Uterus (tissue), 4 donors: ENCODE measurements around the gene LRBA. TPM values are rescaled to one million over a fixed set of nuclear protein-coding genes. Genes with fewer than 3 reads are reported as not detected.

Experiments
- DNase-seq, 2 donors: peaks; one replicate each; pipeline ENCODE4 v3.0.0-alpha.2; 2019 to 2020
- H3K27ac ChIP-seq, 2 donors: fragments of 200-600 bp; sonication (generic); 1 replicate in 1 of 2; 2 replicates in 1 of 2; pipeline ENCODE4 v1.5.1; 2016 to 2018
- H3K27me3 ChIP-seq, 2 donors: fragments of 200-600 bp; sonication (generic); one replicate each; pipeline ENCODE4 v1.5.1; 2018 to 2019; ENCODE audit warnings: control low read depth in 1 of 2
- H3K36me3 ChIP-seq, 2 donors: fragments of 200-600 bp; sonication (generic); one replicate each; pipeline ENCODE4 v1.5.1; 2019; ENCODE audit warnings: control low read depth in 1 of 2
- H3K4me1 ChIP-seq, 2 donors: fragments of 200-600 bp; sonication (generic); one replicate each; pipeline ENCODE4 v1.5.1; 2018 to 2019; ENCODE audit warnings: control low read depth in 1 of 2
- H3K4me3 ChIP-seq, 2 donors: fragments of 200-600 bp; sonication (generic); 1 replicate in 1 of 2; 2 replicates in 1 of 2; pipeline ENCODE4 v1.5.1; 2018 to 2019; ENCODE audit warnings: mild to moderate bottlenecking in 1 of 2
- H3K9me3 ChIP-seq, 2 donors: fragments of 200-600 bp; sonication (generic); one replicate each; pipeline ENCODE4 v1.5.1; 2019; ENCODE audit warnings: control low read depth in 1 of 2
- POLR2A ChIP-seq, 2 donors: fragments of 450-650 bp; IDR thresholded peaks; one replicate each; pipeline ENCODE4 v1.6.1; 2016; ENCODE audit warnings: antibody characterized with exemption in 2 of 2, mild to moderate bottlenecking in 1 of 2, moderate library complexity in 1 of 2
- intact Hi-C: fragments of 100-400 bp; cut with DNase I; formaldehyde crosslinking; loops from one replicate; pipeline ENCODE4 v1.15.1; 2023; ENCODE audit warnings: low total_unique reads
- total RNA-seq, 4 donors: library from RNA; depleted of rRNA in 3 of 4; stranded (reverse); fragments of >200 nt in 3 of 4; gene quantifications; one replicate each; pipeline versions ENCODE4 v1.1.0 to v1.2.4, GENCODE V29; 2014 to 2023
- TF ChIP-seq, protein P1 (sequence below), 4 experiments: fragments of 200-600 bp in 2 of 4; fragments of 450-650 bp in 2 of 4; sonication (generic) in 2 of 4; IDR thresholded peaks; one replicate each; pipeline ENCODE4 v1.5.1; 2016 to 2019; ENCODE audit warnings: antibody characterized with exemption in 4 of 4, mild to moderate bottlenecking in 2 of 4, moderate library complexity in 1 of 4
- donor health status: DM: yes; HTN: yes; CAD: no.

LRBA gene
- total RNA-seq, 4 donors from 2014 or later, result 32.0 to 126 (median 41.7) TPM

DNA sequence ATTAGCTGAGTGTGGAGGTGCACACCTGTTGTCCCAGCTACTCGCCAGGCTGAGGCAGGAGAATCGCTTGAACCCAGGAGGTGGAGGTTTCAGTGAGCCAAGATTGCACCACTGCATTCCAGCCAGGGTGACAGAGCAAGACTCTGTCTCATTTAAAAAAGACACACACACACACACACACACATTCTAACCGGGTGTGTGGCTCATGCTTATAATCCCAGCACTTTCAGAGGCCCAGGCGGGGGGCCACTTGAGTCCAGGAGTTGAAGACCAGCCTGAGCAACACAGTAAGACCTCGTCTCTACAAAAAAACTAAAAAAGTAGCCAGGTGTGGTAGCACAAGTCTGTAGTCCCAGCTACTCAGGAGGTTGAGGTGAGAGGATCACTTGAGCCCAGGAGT, 152.3 kb downstream of the LRBA start:
- DNase-seq, result no peak
- intact Hi-C loops, result loop anchor here (10.0 kb wide), 1 partner anchor 878 kb away; no protein-coding TSS in a partner anchor
- Histone ChIP-seq H3K36me3 (no peaks in the 10 kb centered on the region), H3K9me3 (no peaks in the 10 kb centered on the region), H3K4me3 (no peak overlapping the region), H3K4me1 (no peaks in the 10 kb centered on the region), H3K27ac (no peak overlapping the region), H3K27me3 (no peaks in the 10 kb centered on the region)
- TF ChIP-seq POLR2A (IDR thresholded peaks at IDR 0.05), result no peak
- TF ChIP-seq, protein P1, sequence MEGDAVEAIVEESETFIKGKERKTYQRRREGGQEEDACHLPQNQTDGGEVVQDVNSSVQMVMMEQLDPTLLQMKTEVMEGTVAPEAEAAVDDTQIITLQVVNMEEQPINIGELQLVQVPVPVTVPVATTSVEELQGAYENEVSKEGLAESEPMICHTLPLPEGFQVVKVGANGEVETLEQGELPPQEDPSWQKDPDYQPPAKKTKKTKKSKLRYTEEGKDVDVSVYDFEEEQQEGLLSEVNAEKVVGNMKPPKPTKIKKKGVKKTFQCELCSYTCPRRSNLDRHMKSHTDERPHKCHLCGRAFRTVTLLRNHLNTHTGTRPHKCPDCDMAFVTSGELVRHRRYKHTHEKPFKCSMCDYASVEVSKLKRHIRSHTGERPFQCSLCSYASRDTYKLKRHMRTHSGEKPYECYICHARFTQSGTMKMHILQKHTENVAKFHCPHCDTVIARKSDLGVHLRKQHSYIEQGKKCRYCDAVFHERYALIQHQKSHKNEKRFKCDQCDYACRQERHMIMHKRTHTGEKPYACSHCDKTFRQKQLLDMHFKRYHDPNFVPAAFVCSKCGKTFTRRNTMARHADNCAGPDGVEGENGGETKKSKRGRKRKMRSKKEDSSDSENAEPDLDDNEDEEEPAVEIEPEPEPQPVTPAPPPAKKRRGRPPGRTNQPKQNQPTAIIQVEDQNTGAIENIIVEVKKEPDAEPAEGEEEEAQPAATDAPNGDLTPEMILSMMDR (IDR thresholded peaks at IDR 0.05), result no peak

DNA sequence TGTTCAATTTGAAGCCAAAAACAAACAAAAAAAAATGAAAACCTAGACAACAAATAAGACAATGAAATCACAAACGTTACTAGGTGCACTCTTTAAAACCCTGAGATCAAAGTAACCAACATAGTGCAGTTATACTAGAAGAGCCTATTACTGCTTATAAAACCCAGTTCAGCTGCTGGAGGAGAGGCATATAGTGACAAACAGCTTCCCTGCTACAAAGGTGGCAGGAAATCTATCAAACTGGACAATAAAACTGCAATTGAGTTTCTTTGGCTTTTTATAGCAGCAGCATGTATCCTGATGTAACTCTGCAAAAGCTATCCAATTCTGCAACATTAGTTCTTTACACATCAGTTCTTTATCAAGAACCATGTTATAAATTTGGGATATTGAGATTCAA, 155.6 kb downstream of the LRBA start:
- no peak overlapping the region for H3K27ac ChIP-seq
- H3K4me1 ChIP-seq, result no peaks in the 10 kb centered on the region
- H3K27me3 ChIP-seq, result no peaks in the 10 kb centered on the region
- intact Hi-C loops, result no loop called here
- no peaks in the 10 kb centered on the region for H3K36me3 ChIP-seq
- TF ChIP-seq, protein P1 (IDR thresholded peaks at IDR 0.05), result no peak
- H3K4me3 ChIP-seq, result no peak overlapping the region
- DNase-seq, result no peak
- no peaks in the 10 kb centered on the region for H3K9me3 ChIP-seq

DNA sequence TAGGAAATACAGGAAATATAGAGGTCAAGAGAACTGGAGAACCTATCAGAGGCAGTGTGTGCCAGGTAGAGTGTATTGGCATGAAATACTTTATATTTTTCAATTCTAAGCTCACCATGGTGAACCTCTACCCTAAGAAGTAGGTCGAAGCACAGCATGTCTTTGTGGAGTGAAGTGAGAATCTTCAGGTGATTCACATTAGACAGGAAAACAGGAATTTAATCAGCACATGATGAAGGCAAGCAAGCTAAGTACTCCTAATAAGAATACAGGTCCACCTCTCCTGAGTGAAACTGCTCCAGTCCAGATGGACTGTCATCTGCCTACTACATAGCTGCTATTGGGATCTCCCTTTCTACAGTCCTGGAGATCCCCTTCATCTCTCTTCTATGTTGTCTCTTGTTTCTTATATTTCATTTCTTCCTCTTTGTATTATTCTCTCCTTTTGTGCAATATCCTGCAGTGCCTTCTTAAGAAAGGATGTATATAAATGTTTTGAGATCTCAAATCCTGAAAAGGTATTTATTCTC, 159.0 kb downstream of the LRBA start:
- no peaks in the 10 kb centered on the region for H3K9me3 ChIP-seq
- intact Hi-C loops, result no loop called here

DNA sequence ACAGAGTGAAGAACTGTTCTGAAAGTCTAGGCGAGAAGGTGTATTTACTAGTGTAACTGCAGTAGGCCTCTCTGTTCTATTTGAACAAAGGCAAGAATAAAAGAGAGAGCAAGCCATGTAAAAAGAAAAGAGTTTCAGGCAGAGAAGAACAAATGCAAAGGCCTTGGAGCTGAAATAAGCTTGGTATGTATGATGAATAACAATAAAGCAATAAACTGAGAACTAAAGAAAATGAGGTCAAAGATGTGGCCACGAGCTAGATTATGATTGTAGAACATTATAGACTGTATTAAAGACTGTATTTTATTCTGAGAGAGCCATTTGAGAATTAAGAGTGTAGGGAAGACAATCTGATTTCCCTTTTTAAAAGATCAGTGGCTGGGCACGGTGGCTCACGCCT, 160.5 kb downstream of the LRBA start:
- TF ChIP-seq, protein P1 (IDR thresholded peaks at IDR 0.05), result no peak
- no peak for TF ChIP-seq POLR2A (IDR thresholded peaks at IDR 0.05)
- Histone ChIP-seq H3K27ac (no peak overlapping the region), H3K4me3 (no peak overlapping the region), H3K36me3 (no peaks in the 10 kb centered on the region), H3K4me1 (no peaks in the 10 kb centered on the region), H3K27me3 (no peaks in the 10 kb centered on the region), H3K9me3 (no peaks in the 10 kb centered on the region)
- intact Hi-C loops, result no loop called here
- DNase-seq, result no peak

More for the DNA sequence above, 159.0 kb downstream of the LRBA start:
- H3K4me1 ChIP-seq, result no peaks in the 10 kb centered on the region
- H3K27ac ChIP-seq, result no peak overlapping the region
- no peak overlapping the region for H3K4me3 ChIP-seq
- H3K27me3 ChIP-seq, result no peaks in the 10 kb centered on the region
- no peaks in the 10 kb centered on the region for H3K36me3 ChIP-seq
- DNase-seq, result no peak
- TF ChIP-seq, protein P1 (IDR thresholded peaks at IDR 0.05), result no peak
- TF ChIP-seq POLR2A (IDR thresholded peaks at IDR 0.05), result no peak

DNA sequence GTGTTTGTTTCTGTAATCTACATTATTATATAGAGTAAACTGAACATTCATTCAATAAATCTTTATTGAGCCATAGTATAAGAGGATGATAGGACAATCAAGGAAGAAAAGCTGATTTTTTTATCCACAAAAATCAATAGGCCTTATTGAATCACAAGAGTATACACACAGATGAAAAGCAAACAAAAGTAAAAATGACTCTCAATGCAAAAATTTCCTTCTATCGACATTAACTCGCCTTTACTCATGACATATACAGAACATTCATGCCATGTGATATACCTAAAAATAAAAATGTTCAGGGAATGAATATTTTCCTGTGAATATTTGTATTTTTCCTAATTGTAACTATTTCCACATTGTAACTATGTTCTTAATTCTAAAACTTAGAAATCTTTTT, 161.2 kb downstream of the LRBA start:
- TF ChIP-seq POLR2A (IDR thresholded peaks at IDR 0.05), result no peak
- TF ChIP-seq, protein P1 (IDR thresholded peaks at IDR 0.05), result no peak
- no peak for DNase-seq
- no peaks in the 10 kb centered on the region for H3K4me1 ChIP-seq
- H3K27ac ChIP-seq, result no peak overlapping the region
- no peaks in the 10 kb centered on the region for H3K27me3 ChIP-seq
- no peaks in the 10 kb centered on the region for H3K9me3 ChIP-seq
- no peaks in the 10 kb centered on the region for H3K36me3 ChIP-seq
- H3K4me3 ChIP-seq, result no peak overlapping the region
- intact Hi-C loops, result no loop called here
